Mesenchymal stem cell (in vitro differentiated cells and primary cell): ENCODE measurements around the gene TLL1.

Source experiments
- DNase-seq: peaks from one replicate; pipeline ENCODE4 v3.0.0-alpha.2; 2013
- H2AFZ ChIP-seq: one replicate; pipeline ENCODE4 v1.6.1; 2013; ENCODE audit warnings: low read depth, mild to moderate bottlenecking, control low read depth, inconsistent platforms, low read length, moderate library complexity
- H2AK5ac ChIP-seq: 2 replicates; pipeline ENCODE4 v1.6.1; 2013; ENCODE audit warnings: low read length, moderate library complexity, mild to moderate bottlenecking, inconsistent platforms; ENCODE audit not compliant: severe bottlenecking
- H2BK120ac ChIP-seq: one replicate; pipeline ENCODE4 v1.6.1; 2013; ENCODE audit warnings: low read depth, mild to moderate bottlenecking, inconsistent platforms, low read length, moderate library complexity
- H2BK12ac ChIP-seq, 2 experiments: one replicate each; pipeline ENCODE4 v1.6.1; 2013; ENCODE audit warnings: inconsistent platforms in 2 of 2, low read length in 2 of 2, mild to moderate bottlenecking in 2 of 2, moderate library complexity in 2 of 2, control low read depth in 1 of 2
- H2BK15ac ChIP-seq: one replicate; pipeline ENCODE4 v1.6.1; 2013; ENCODE audit warnings: mild to moderate bottlenecking, low read depth, inconsistent platforms; ENCODE audit not compliant: poor library complexity, severe bottlenecking
- H2BK5ac ChIP-seq: 2 replicates; pipeline ENCODE4 v1.6.1; 2013; ENCODE audit warnings: low read depth, mild to moderate bottlenecking, low read length, control low read depth, inconsistent platforms; ENCODE audit not compliant: poor library complexity, severe bottlenecking
- H3K14ac ChIP-seq, 2 experiments: one replicate each; pipeline ENCODE4 v1.6.1; 2013; ENCODE audit warnings: inconsistent platforms in 2 of 2, low read length in 2 of 2, control low read depth in 1 of 2, mild to moderate bottlenecking in 1 of 2, moderate library complexity in 1 of 2
- H3K18ac ChIP-seq, 2 experiments: one replicate each; pipeline ENCODE4 v1.6.1; 2013; ENCODE audit warnings: inconsistent platforms in 2 of 2, low read length in 2 of 2, control low read depth in 1 of 2, low read depth in 1 of 2, mild to moderate bottlenecking in 1 of 2
- H3K23ac ChIP-seq, 2 experiments: one replicate each; pipeline ENCODE4 v1.6.1; 2013; ENCODE audit warnings: inconsistent platforms in 2 of 2, low read length in 2 of 2, mild to moderate bottlenecking in 2 of 2, moderate library complexity in 2 of 2, control low read depth in 1 of 2
- H3K27ac ChIP-seq: 2 replicates; pipeline ENCODE4 v1.5.1; 2013; ENCODE audit warnings: mild to moderate bottlenecking, moderate library complexity, low read length, control low read depth, inconsistent platforms; ENCODE audit not compliant: poor library complexity, severe bottlenecking
- H3K27me3 ChIP-seq, 2 experiments: 2 replicates each; pipeline versions ENCODE4 v1.6.1 to v1.7.0; 2013; ENCODE audit warnings: low read length in 2 of 2, mild to moderate bottlenecking in 2 of 2, moderate library complexity in 2 of 2, control low read depth in 1 of 2, inconsistent platforms in 1 of 2; ENCODE audit not compliant: control insufficient read depth in 1 of 2, insufficient read depth in 1 of 2
- H3K36me3 ChIP-seq, 2 experiments: 2 replicates each; pipeline versions ENCODE4 v1.6.1 to v1.7.0; 2013; ENCODE audit warnings: low read length in 2 of 2, control low read depth in 1 of 2, inconsistent platforms in 1 of 2, low read depth in 1 of 2, mild to moderate bottlenecking in 1 of 2; ENCODE audit not compliant: insufficient read depth in 2 of 2, control insufficient read depth in 1 of 2
- H3K4ac ChIP-seq, 2 experiments: one replicate each; pipeline ENCODE4 v1.6.1; 2013; ENCODE audit warnings: inconsistent platforms in 2 of 2, low read length in 2 of 2, mild to moderate bottlenecking in 2 of 2, moderate library complexity in 2 of 2, control low read depth in 1 of 2, low read depth in 1 of 2
- H3K4me1 ChIP-seq: 2 replicates; pipeline ENCODE4 v1.6.1; 2013; ENCODE audit warnings: low read depth, low read length, control low read depth; ENCODE audit not compliant: control insufficient read depth, insufficient read depth
- H3K4me2 ChIP-seq: 2 replicates; pipeline ENCODE4 v1.6.1; 2013; ENCODE audit warnings: low read length, mild to moderate bottlenecking, inconsistent platforms; ENCODE audit not compliant: poor library complexity, severe bottlenecking
- H3K4me3 ChIP-seq, 2 experiments: 2 replicates each; pipeline versions ENCODE4 v1.5.1 to v1.7.0; 2013; ENCODE audit warnings: low read length in 2 of 2, mild to moderate bottlenecking in 2 of 2, control low read depth in 1 of 2, low read depth in 1 of 2; ENCODE audit not compliant: insufficient read depth in 1 of 2
- H3K79me1 ChIP-seq: replicated peaks from 2 replicates; pipeline ENCODE4 v1.6.1; 2013; ENCODE audit warnings: mild to moderate bottlenecking, control low read depth, low read length, inconsistent platforms; ENCODE audit not compliant: poor library complexity, severe bottlenecking
- H3K9ac ChIP-seq: 2 replicates; pipeline ENCODE4 v1.7.0; 2013; ENCODE audit warnings: mild to moderate bottlenecking, low read length, moderate library complexity
- H3K9me3 ChIP-seq: 2 replicates; pipeline ENCODE4 v1.7.0; 2013; ENCODE audit warnings: mild to moderate bottlenecking, low read length; ENCODE audit not compliant: control insufficient read depth
- H4K8ac ChIP-seq: one replicate; pipeline ENCODE4 v1.6.1; 2013; ENCODE audit warnings: inconsistent platforms, mild to moderate bottlenecking, low read length, moderate library complexity
- H4K91ac ChIP-seq: one replicate; pipeline ENCODE4 v1.6.1; 2013; ENCODE audit warnings: mild to moderate bottlenecking, low read length, inconsistent platforms
- WGBS: methylation state at CpG from one replicate; pipeline ENCODE4 v1.1.7; 2013; ENCODE audit warnings: mixed read lengths; 5-methylcytosine and 5-hydroxymethylcytosine counted together

Gene TLL1

DNA sequence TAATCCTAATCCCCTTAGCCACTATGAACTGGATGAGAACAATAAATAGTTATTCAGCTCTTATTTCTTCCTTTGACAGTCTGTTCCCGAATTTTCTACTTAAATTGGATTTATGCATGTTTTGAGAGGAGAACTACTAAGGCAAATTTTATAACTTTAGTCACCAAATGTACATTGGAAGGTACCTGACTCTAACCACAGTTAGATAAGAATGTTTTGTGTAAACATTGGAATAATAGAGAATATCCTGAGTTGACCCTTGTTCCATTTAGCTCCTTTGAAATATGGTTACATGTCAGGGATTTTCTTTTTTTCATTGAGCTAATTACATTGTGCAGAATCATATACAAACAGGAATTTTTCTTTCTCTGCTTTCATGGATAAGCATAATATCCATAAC, 202.6 kb downstream of the TLL1 start:
- Histone ChIP-seq H4K91ac (no peak overlapping the region), H3K4me3 (no peak overlapping the region), H3K18ac (no peak overlapping the region), H3K36me3 (no peaks in the 10 kb centered on the region), H3K4ac (no peak overlapping the region), H3K79me1 (no peaks in the 10 kb centered on the region), H2BK5ac (no peak overlapping the region), H2BK120ac (no peak overlapping the region), H3K9me3 (no peaks in the 10 kb centered on the region), H3K9ac (no peak overlapping the region), H2AK5ac (no peak overlapping the region), H2AFZ (no peak overlapping the region), H4K8ac (no peak overlapping the region), H2BK15ac (no peak overlapping the region), H3K4me1 (no peaks in the 10 kb centered on the region), H3K4me2 (no peak overlapping the region), H3K27me3 (no peaks in the 10 kb centered on the region), H3K14ac (no peak overlapping the region), H3K23ac (no peak overlapping the region), H3K27ac (no peak overlapping the region), H2BK12ac (no peak overlapping the region)
- no peak for DNase-seq
- no CpG with 5 or more reads among the region's 1 CpG for WGBS

DNA sequence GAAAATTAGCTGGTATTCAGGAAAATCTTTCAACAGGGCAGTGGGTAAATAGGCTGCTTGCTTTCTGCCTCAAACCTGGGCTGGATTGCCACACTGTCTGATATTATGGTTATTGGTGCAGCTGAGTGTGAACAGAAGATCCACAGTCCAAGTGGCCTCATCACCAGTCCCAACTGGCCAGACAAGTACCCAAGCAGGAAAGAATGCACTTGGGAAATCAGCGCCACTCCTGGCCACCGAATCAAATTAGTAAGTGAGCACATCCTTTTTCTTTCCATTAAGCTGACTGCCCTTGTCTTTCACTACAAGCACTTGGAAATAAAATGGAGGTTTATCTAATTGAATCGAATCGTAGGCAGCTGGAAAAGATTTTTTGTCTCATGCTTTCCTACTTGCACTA, 204.7 kb downstream of the TLL1 start:
- Histone ChIP-seq H3K4me3 (no peak overlapping the region), H3K27me3 (no peaks in the 10 kb centered on the region), H3K4ac (no peak overlapping the region), H3K4me2 (no peak overlapping the region), H4K8ac (no peak overlapping the region), H3K18ac (no peak overlapping the region), H2BK15ac (no peak overlapping the region), H2AK5ac (no peak overlapping the region), H2BK12ac (no peak overlapping the region), H3K9ac (no peak overlapping the region), H2BK120ac (no peak overlapping the region), H3K36me3 (no peaks in the 10 kb centered on the region), H2AFZ (no peak overlapping the region), H3K79me1 (no peaks in the 10 kb centered on the region), H2BK5ac (no peak overlapping the region), H3K9me3 (no peaks in the 10 kb centered on the region), H3K27ac (no peak overlapping the region), H4K91ac (no peak overlapping the region), H3K14ac (no peak overlapping the region), H3K4me1 (no peaks in the 10 kb centered on the region), H3K23ac (no peak overlapping the region)
- DNase-seq: no peak
- WGBS: 83% methylated on average over 2 of the region's 4 CpGs

DNA sequence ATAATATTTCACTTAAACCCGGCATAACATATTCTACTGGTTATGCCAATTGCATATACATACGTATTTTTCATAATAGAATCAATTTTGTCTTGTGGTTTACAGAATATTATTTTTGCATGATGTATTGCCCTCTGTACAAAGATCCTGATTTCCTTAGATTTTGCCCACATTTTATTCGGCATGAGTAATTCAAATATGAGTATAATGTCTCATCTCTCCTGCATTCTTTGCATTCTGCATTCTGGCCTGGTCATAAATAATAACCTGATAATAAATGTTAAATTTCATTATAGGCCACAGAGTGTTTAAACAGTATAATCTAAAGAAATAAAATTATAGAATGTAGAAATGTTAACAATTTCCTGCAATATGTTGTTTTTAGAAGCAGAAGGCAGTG, 205.3 kb downstream of the TLL1 start:
- Histone ChIP-seq H2AFZ (no peak overlapping the region), H3K9me3 (no peaks in the 10 kb centered on the region), H3K23ac (no peak overlapping the region), H2AK5ac (no peak overlapping the region), H3K18ac (no peak overlapping the region), H4K8ac (no peak overlapping the region), H2BK120ac (no peak overlapping the region), H4K91ac (no peak overlapping the region), H3K4me1 (no peaks in the 10 kb centered on the region), H3K79me1 (no peaks in the 10 kb centered on the region), H2BK12ac (no peak overlapping the region), H2BK5ac (no peak overlapping the region), H3K36me3 (no peaks in the 10 kb centered on the region), H3K14ac (no peak overlapping the region), H3K9ac (no peak overlapping the region), H3K4me2 (no peak overlapping the region), H3K27me3 (no peaks in the 10 kb centered on the region), H3K4ac (no peak overlapping the region), H2BK15ac (no peak overlapping the region), H3K4me3 (no peak overlapping the region), H3K27ac (no peak overlapping the region)
- DNase-seq: no peak
- no CpG with 5 or more reads among the region's 3 CpGs for WGBS

DNA sequence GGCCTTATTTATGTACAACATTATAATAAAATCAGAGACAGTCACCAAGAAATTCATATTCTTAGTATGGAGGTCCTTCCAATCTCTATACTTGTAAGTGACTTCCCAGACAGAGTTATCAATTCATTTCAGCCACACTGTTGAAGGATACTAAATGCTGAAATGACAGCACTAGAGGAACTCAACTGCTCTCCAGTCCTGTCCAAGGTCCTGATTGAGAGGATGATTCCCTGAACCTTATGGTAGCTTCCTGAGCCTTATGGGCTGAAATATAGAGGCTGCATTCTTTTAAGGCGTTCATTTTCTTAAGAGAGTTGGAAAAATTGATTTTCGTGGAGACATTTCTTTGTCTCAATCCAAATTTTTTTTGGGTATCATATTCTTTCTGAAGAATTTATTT, 205.9 kb downstream of the TLL1 start:
- H4K8ac ChIP-seq: no peak overlapping the region
- H3K18ac ChIP-seq: no peak overlapping the region
- no peaks in the 10 kb centered on the region for H3K9me3 ChIP-seq
- no peak overlapping the region for H2BK15ac ChIP-seq
- DNase-seq: peak; percentile 11
- H2AK5ac ChIP-seq: no peak overlapping the region
- H3K4me3 ChIP-seq: no peak overlapping the region
- H3K4ac ChIP-seq: no peak overlapping the region
- no peaks in the 10 kb centered on the region for H3K27me3 ChIP-seq
- no peak overlapping the region for H2BK5ac ChIP-seq
- H3K27ac ChIP-seq: no peak overlapping the region
- WGBS: no CpG with 5 or more reads among the region's 2 CpGs
- H3K36me3 ChIP-seq: no peaks in the 10 kb centered on the region
- H2BK120ac ChIP-seq: no peak overlapping the region
- no peak overlapping the region for H2AFZ ChIP-seq
- no peak overlapping the region for H2BK12ac ChIP-seq
- H4K91ac ChIP-seq: no peak overlapping the region
- H3K4me1 ChIP-seq: no peaks in the 10 kb centered on the region
- no peaks in the 10 kb centered on the region for H3K79me1 ChIP-seq
- H3K4me2 ChIP-seq: no peak overlapping the region
- H3K9ac ChIP-seq: no peak overlapping the region
- H3K23ac ChIP-seq: no peak overlapping the region
- no peak overlapping the region for H3K14ac ChIP-seq
